AG20443 (cell line): ENCODE results near the gene FCAMR.
A peak's percentile ranks its signal among the peaks of the same experiment; 100 is the strongest.

Experiments
- DNase-seq: peaks from one replicate; pipeline ENCODE4 v3.0.0; 2012; ENCODE audit warnings: low spot score, mixed read lengths

Gene FCAMR

GRCh38 chr1:206957639-206958038 is 12.6 kb downstream of the FCAMR start:
- no peak for DNase-seq

- DNase-seq = no peak
Observed at GRCh38 chr1:206955476-206956451, 14.5 kb downstream of the FCAMR start.

- DNase-seq = no peak
Observed at GRCh38 chr1:206954459-206955342, 15.6 kb downstream of the FCAMR start.

- no peak for DNase-seq
Observed at GRCh38 chr1:206953626-206954025, 16.6 kb downstream of the FCAMR start.

GRCh38 chr1:206953126-206953525 is 17.1 kb downstream of the FCAMR start:
- no peak for DNase-seq

- no peak for DNase-seq
Observed at GRCh38 chr1:206952171-206952570, 18.1 kb downstream of the FCAMR start.

- no peak for DNase-seq
Observed at GRCh38 chr1:206951318-206952100, 18.8 kb downstream of the FCAMR start.

GRCh38 chr1:206949641-206950040 is 20.6 kb downstream of the FCAMR start:
- DNase-seq = no peak

GRCh38 chr1:206949208-206949607 is 21.1 kb downstream of the FCAMR start:
- no peak for DNase-seq

- DNase-seq = no peak
Observed at GRCh38 chr1:206947255-206947654, 23.0 kb downstream of the FCAMR start.

GRCh38 chr1:206946261-206946660 is 24.0 kb downstream of the FCAMR start, which contains the start of gene PIGR:
PIGR (minus strand) TSS chr1:206946466; CDS start chr1:206940531, 5,935 bp downstream.
- DNase-seq = no peak

- DNase-seq = no peak
Observed at GRCh38 chr1:206945779-206946178, 24.5 kb downstream of the FCAMR start.

- no peak for DNase-seq
Observed at GRCh38 chr1:206944703-206945102, 25.6 kb downstream of the FCAMR start.

GRCh38 chr1:206941766-206942418 is 28.4 kb downstream of the FCAMR start:
- DNase-seq = no peak

- no peak for DNase-seq
Observed at GRCh38 chr1:206940588-206940936, 29.7 kb downstream of the FCAMR start.

GRCh38 chr1:206939841-206940587 is 30.2 kb downstream of the FCAMR start:
- DNase-seq = no peak

GRCh38 chr1:206939131-206939530 is 31.1 kb downstream of the FCAMR start:
- DNase-seq = no peak

GRCh38 chr1:206937425-206937824 is 32.8 kb downstream of the FCAMR start:
- DNase-seq = no peak

GRCh38 chr1:206935491-206936067 is 34.7 kb downstream of the FCAMR start:
- peak; percentile 30 for DNase-seq

GRCh38 chr1:206933333-206933945 is 36.8 kb downstream of the FCAMR start:
- DNase-seq = peak; percentile 50
